Uterus (tissue), 2 donors: Measurements from ENCODE around the gene HYPK.

Experiments
- CTCF ChIP-seq, 4 experiments: fragments of 200-600 bp in 2 of 4; fragments of 450-650 bp in 2 of 4; sonication (generic) in 2 of 4; IDR thresholded peaks; one replicate each; pipeline ENCODE4 v1.5.1; 2016 to 2019; ENCODE audit warnings: antibody characterized with exemption in 4 of 4, mild to moderate bottlenecking in 2 of 4, moderate library complexity in 1 of 4
- POLR2A ChIP-seq, 2 donors: fragments of 450-650 bp; IDR thresholded peaks; one replicate each; pipeline ENCODE4 v1.6.1; 2016; ENCODE audit warnings: antibody characterized with exemption in 2 of 2, mild to moderate bottlenecking in 1 of 2, moderate library complexity in 1 of 2

- TF ChIP-seq CTCF (IDR thresholded peaks at IDR 0.05) (peak in 1 of 4 experiments; percentile 6), POLR2A (IDR thresholded peaks at IDR 0.05) (peak; percentile 63 to 71)
Observed at GRCh38 chr15:43800286-43801141, at the start of gene HYPK.
